Neural cell (in vitro differentiated cells): Measurements from ENCODE around the gene ADK. TPM values are rescaled to one million over a fixed set of nuclear protein-coding genes. Genes with fewer than 3 reads are reported as not detected.

Source experiments
- H2AFZ ChIP-seq: fragments of 200-600, 300-800 bp; sonication (generic), shearing (Covaris generic); 2 replicates; pipeline ENCODE4 v1.6.0; 2014; ENCODE audit warnings: low read depth, mild to moderate bottlenecking, antibody characterized with exemption, low read length, moderate library complexity
- H3F3A ChIP-seq: fragments of 200-600 bp; shearing (Covaris generic); 2 replicates; pipeline ENCODE4 v1.6.1; 2016; ENCODE audit warnings: mild to moderate bottlenecking, moderate library complexity, mixed read lengths, antibody characterized with exemption, low read length; ENCODE audit not compliant: insufficient read depth, poor library complexity, severe bottlenecking
- H3K27ac ChIP-seq: fragments of 200-600, 300-800 bp; sonication (generic), shearing (Covaris generic); 2 replicates; pipeline ENCODE4 v1.5.1; 2014; ENCODE audit warnings: mild to moderate bottlenecking, low read length, moderate library complexity
- H3K27me3 ChIP-seq: fragments of 300-800, 200-600 bp; sonication (generic), shearing (Covaris generic); 2 replicates; pipeline ENCODE4 v1.6.0; 2014; ENCODE audit warnings: mild to moderate bottlenecking, low read depth, low read length, moderate library complexity; ENCODE audit not compliant: insufficient read depth
- H3K36me3 ChIP-seq: fragments of 300-800, 200-600 bp; sonication (generic), shearing (Covaris generic); 2 replicates; pipeline ENCODE4 v1.5.1; 2014; ENCODE audit warnings: mild to moderate bottlenecking, antibody characterized with exemption, low read length, moderate library complexity; ENCODE audit not compliant: insufficient read depth
- H3K4me2 ChIP-seq: fragments of 300-800, 200-600 bp; sonication (generic), shearing (Covaris generic); 2 replicates; pipeline ENCODE4 v1.6.0; 2014; ENCODE audit warnings: mild to moderate bottlenecking, low read length
- H3K4me3 ChIP-seq: fragments of 300-800, 200-600 bp; sonication (generic), shearing (Covaris generic); 2 replicates; pipeline ENCODE4 v1.5.1; 2014; ENCODE audit warnings: mild to moderate bottlenecking, low read length, moderate library complexity
- H3K79me2 ChIP-seq: fragments of 200-600 bp; shearing (Covaris generic); replicated peaks from 2 replicates; pipeline ENCODE4 v1.6.0; 2014; ENCODE audit warnings: mild to moderate bottlenecking, low read length, moderate library complexity; ENCODE audit not compliant: insufficient read depth
- H3K9ac ChIP-seq: fragments of 300-800, 200-600 bp; sonication (generic), shearing (Covaris generic); 2 replicates; pipeline ENCODE4 v1.6.1; 2016; ENCODE audit warnings: mild to moderate bottlenecking, low read length, mixed read lengths
- H3K9me2 ChIP-seq: fragments of 200-600 bp; shearing (Covaris generic); 2 replicates; pipeline ENCODE4 v1.6.1; 2016; ENCODE audit warnings: mild to moderate bottlenecking, low read length, mixed read lengths; ENCODE audit not compliant: insufficient read depth
- H3K9me3 ChIP-seq: fragments of 200-600, 300-800 bp; sonication (generic), shearing (Covaris generic); 2 replicates; pipeline ENCODE4 v1.6.1; 2016; ENCODE audit warnings: mild to moderate bottlenecking, mixed run types, low read length, moderate library complexity, mixed read lengths
- H4K20me1 ChIP-seq: fragments of 200-600 bp; shearing (Covaris generic); 2 replicates; pipeline ENCODE4 v1.6.1; 2016; ENCODE audit warnings: mild to moderate bottlenecking, mixed run types; ENCODE audit not compliant: insufficient read depth
- CTCF ChIP-seq: fragments of 450-650 bp; IDR thresholded peaks from 2 replicates; pipeline ENCODE4 v1.5.1; 2014; ENCODE audit warnings: antibody characterized with exemption, mild to moderate bottlenecking, moderate library complexity; ENCODE audit not compliant: poor library complexity, severe bottlenecking
- EP300 ChIP-seq: fragments of 450-650 bp; conservative IDR thresholded peaks from 2 replicates; pipeline ENCODE4 v1.6.1; 2014; ENCODE audit warnings: antibody characterized with exemption, mild to moderate bottlenecking, moderate library complexity; ENCODE audit not compliant: poor library complexity, severe bottlenecking
- EZH2 ChIP-seq: fragments of 200-600, 300-800 bp; shearing (Covaris generic), sonication (generic); IDR thresholded peaks from 2 replicates; pipeline ENCODE4 v1.6.1; 2014; ENCODE audit warnings: antibody characterized with exemption, low read length, borderline replicate concordance, mild to moderate bottlenecking; ENCODE audit not compliant: insufficient read depth, poor library complexity, severe bottlenecking
- MXI1 ChIP-seq: fragments of 450-650 bp; conservative IDR thresholded peaks from 2 replicates; pipeline ENCODE4 v1.6.1; 2014; ENCODE audit warnings: antibody characterized with exemption, mild to moderate bottlenecking; ENCODE audit not compliant: poor library complexity, severe bottlenecking
- POLR2AphosphoS5 ChIP-seq: IDR thresholded peaks from 2 replicates; pipeline ENCODE4 v1.6.1; 2012
- RAD21 ChIP-seq: fragments of 450-650 bp; conservative IDR thresholded peaks from 2 replicates; pipeline ENCODE4 v1.6.1; 2014; ENCODE audit warnings: antibody characterized with exemption, mild to moderate bottlenecking, moderate library complexity
- REST ChIP-seq: IDR thresholded peaks from 2 replicates; pipeline ENCODE4 v1.6.1; 2012; ENCODE audit warnings: borderline replicate concordance
- SMC3 ChIP-seq: fragments of 450-650 bp; conservative IDR thresholded peaks from 2 replicates; pipeline ENCODE4 v1.6.1; 2014; ENCODE audit warnings: antibody characterized with exemption, mild to moderate bottlenecking, moderate library complexity; ENCODE audit not compliant: poor library complexity
- TAF1 ChIP-seq: IDR thresholded peaks from 2 replicates; pipeline ENCODE4 v1.6.1; 2012; ENCODE audit warnings: low read depth
- polyA plus RNA-seq: library from polyadenylated mRNA; depleted of rRNA; stranded (reverse); fragments of >200 nt; gene quantifications from 2 replicates; pipeline ENCODE4 v1.2.3, GENCODE V29; 2014

ADK gene
- polyA plus RNA-seq, 1 donor from 2014 or later, result 19.5 TPM

GRCh38 chr10:74652664-74653063 lies 501.6 kb downstream of the ADK start:
- no peak for TF ChIP-seq POLR2AphosphoS5
- no peak for TF ChIP-seq SMC3
- no peak for TF ChIP-seq EP300
- TF ChIP-seq MXI1, result no peak
- no peak for TF ChIP-seq EZH2
- no peak for TF ChIP-seq CTCF
- TF ChIP-seq REST, result no peak
- no peak for TF ChIP-seq TAF1
- TF ChIP-seq RAD21, result no peak
- no peaks in the 10 kb centered on the region for H3K27me3 ChIP-seq

GRCh38 chr10:74658511-74658910 lies 507.5 kb downstream of the ADK start:
- H3K4me2 ChIP-seq, result no peak overlapping the region
- no peaks in the 10 kb centered on the region for H3K27me3 ChIP-seq
- H3K36me3 ChIP-seq, result no peaks in the 10 kb centered on the region
- H3F3A ChIP-seq, result no peaks in the 10 kb centered on the region
- H2AFZ ChIP-seq, result no peak overlapping the region
- no peak overlapping the region for H3K27ac ChIP-seq
- TF ChIP-seq EZH2, result no peak
- no peak for TF ChIP-seq MXI1
- no peak for TF ChIP-seq POLR2AphosphoS5
- TF ChIP-seq EP300, result no peak
- TF ChIP-seq SMC3, result no peak
- no peak for TF ChIP-seq REST
- TF ChIP-seq RAD21, result no peak
- no peak for TF ChIP-seq CTCF
- TF ChIP-seq TAF1, result no peak
- H3K4me3 ChIP-seq, result no peak overlapping the region
- no peak overlapping the region for H3K9ac ChIP-seq
- no peaks in the 10 kb centered on the region for H3K79me2 ChIP-seq
- no peaks in the 10 kb centered on the region for H4K20me1 ChIP-seq
- no peaks in the 10 kb centered on the region for H3K9me2 ChIP-seq
- no peaks in the 10 kb centered on the region for H3K9me3 ChIP-seq

More at GRCh38 chr10:74652664-74653063, 501.6 kb downstream of the ADK start:
- H3K4me2 ChIP-seq, result no peak overlapping the region
- no peaks in the 10 kb centered on the region for H3K79me2 ChIP-seq
- no peak overlapping the region for H2AFZ ChIP-seq
- H3K9ac ChIP-seq, result no peak overlapping the region
- no peaks in the 10 kb centered on the region for H3K9me2 ChIP-seq
- no peaks in the 10 kb centered on the region for H4K20me1 ChIP-seq
- no peak overlapping the region for H3K27ac ChIP-seq
- no peak overlapping the region for H3K4me3 ChIP-seq
- no peaks in the 10 kb centered on the region for H3F3A ChIP-seq
- H3K9me3 ChIP-seq, result no peaks in the 10 kb centered on the region
- H3K36me3 ChIP-seq, result no peaks in the 10 kb centered on the region
